K562 (cell line): ENCODE results near the gene BAIAP3. TPM values are rescaled to one million over a fixed set of nuclear protein-coding genes. Genes with fewer than 3 reads are reported as not detected.

Source experiments
- CBFA2T3 ChIP-seq: fragments of 450-650 bp; IDR thresholded peaks from 2 replicates; pipeline ENCODE4 v1.6.1; 2017
- EP300 ChIP-seq: IDR thresholded peaks from 2 replicates; pipeline ENCODE4 v1.6.1; 2012; ENCODE audit warnings: low read length, improper control_type of control experiment
- ILF3 ChIP-seq: fragments of 450-650 bp; IDR thresholded peaks from 2 replicates; pipeline ENCODE4 v1.6.1; 2018; ENCODE audit warnings: antibody characterized with exemption, mild to moderate bottlenecking, moderate library complexity, borderline replicate concordance
- MEIS2 ChIP-seq: fragments of 450-650 bp; IDR thresholded peaks from 2 replicates; pipeline ENCODE4 v1.6.1; 2014; ENCODE audit warnings: mild to moderate bottlenecking; ENCODE audit not compliant: partially characterized antibody
- MYBL2 ChIP-seq, 2 experiments: fragments of 450-650 bp in 1 of 2; sonication (generic) in 1 of 2; formaldehyde crosslinking in 1 of 2; IDR thresholded peaks; 2 replicates each; pipeline versions ENCODE4 v1.6.1 to v1.8.1; 2017 to 2022; ENCODE audit warnings: borderline replicate concordance in 1 of 2, inconsistent platforms in 1 of 2, low read depth in 1 of 2, mild to moderate bottlenecking in 1 of 2, missing genetic modification reagents in 1 of 2, moderate library complexity in 1 of 2
- NCOA6 ChIP-seq: fragments of 450-650 bp; IDR thresholded peaks from 2 replicates; pipeline ENCODE4 v1.6.1; 2017; ENCODE audit warnings: mild to moderate bottlenecking
- PPARD ChIP-seq: fragments of 250-450 bp; sonication (Bioruptor Pico); IDR thresholded peaks from 2 replicates; pipeline ENCODE4 v1.8.0; 2022; ENCODE audit warnings: inconsistent platforms, mild to moderate bottlenecking, moderate library complexity
- RBBP5 ChIP-seq: fragments of 200-600 bp; sonication (generic); IDR thresholded peaks from 2 replicates; pipeline ENCODE4 v1.6.1; 2012; ENCODE audit warnings: borderline replicate concordance, mild to moderate bottlenecking, low read length, control low read depth, inconsistent platforms; ENCODE audit not compliant: insufficient read depth, poor library complexity, severe bottlenecking
- SMC3 ChIP-seq: conservative IDR thresholded peaks from 2 replicates; pipeline ENCODE4 v1.6.1; 2011; ENCODE audit warnings: low read depth, low read length, improper control_type of control experiment; ENCODE audit not compliant: insufficient read depth
- YY1 ChIP-seq, 3 experiments: IDR thresholded peaks; 2 replicates each; pipeline ENCODE4 v1.6.1; 2011; ENCODE audit warnings: low read length in 2 of 3, mild to moderate bottlenecking in 2 of 3, moderate library complexity in 2 of 3, borderline replicate concordance in 1 of 3, control low read depth in 1 of 3, low read depth in 1 of 3; ENCODE audit not compliant: insufficient read depth in 3 of 3, insufficient replicate concordance in 2 of 3, control insufficient read depth in 1 of 3, insufficient read length in 1 of 3; ENCODE audit errors: extremely low read depth in 1 of 3
- ZC3H11A ChIP-seq: IDR thresholded peaks from 2 replicates; pipeline ENCODE4 v1.6.1; 2012; ENCODE audit warnings: low read depth, low read length, improper control_type of control experiment
- ZNF140 ChIP-seq: fragments of 250-450 bp; sonication (Bioruptor Pico); IDR thresholded peaks from 2 replicates; pipeline ENCODE4 v1.8.0; 2021; ENCODE audit warnings: moderate library complexity, mild to moderate bottlenecking, inconsistent platforms
- ZNF41 ChIP-seq: fragments of 250-450 bp; sonication (Bioruptor Pico); conservative IDR thresholded peaks from 2 replicates; pipeline ENCODE4 v1.4.0; 2020; ENCODE audit warnings: mild to moderate bottlenecking
- ZNF699 ChIP-seq: fragments of 250-450 bp; sonication (Bioruptor Pico); IDR thresholded peaks from 2 replicates; pipeline ENCODE4 v1.8.0; 2021; ENCODE audit warnings: mild to moderate bottlenecking, moderate library complexity; ENCODE audit not compliant: insufficient replicate concordance
- ZNF79 ChIP-seq: fragments of 250-450 bp; sonication (Bioruptor Pico); IDR thresholded peaks from 2 replicates; pipeline ENCODE4 v1.4.0; 2020; ENCODE audit warnings: low read depth, mild to moderate bottlenecking, moderate library complexity
- polyA plus RNA-seq, 8 experiments: library from polyadenylated mRNA; depleted of rRNA in 4 of 8; stranded (reverse) in 5 of 8; unstranded in 3 of 8; fragments of >200 nt; fragmentation: Nextera tagmentation in 2 of 8; fragmentation: Illumina TruSeq in 1 of 8; extraction: Ambion mirVana in 2 of 8; extraction: Trizol in 1 of 8; gene quantifications; 2 replicates each; pipeline versions ENCODE4 v1.2.1 to v1.2.3, GENCODE V29; 2011 to 2014; ENCODE audit warnings: inconsistent platforms in 1 of 8, missing spikeins in 1 of 8
- total RNA-seq, 7 experiments: library from RNA; depleted of rRNA in 6 of 7; stranded (reverse); fragments of >200 nt in 6 of 7; fragmentation: Illumina TruSeq in 2 of 7; extraction: Trizol in 2 of 7; gene quantifications; 2 replicates each; pipeline versions ENCODE4 v1.2.1 to v1.2.3, GENCODE V29; 2011 to 2021; ENCODE audit warnings: low replicate concordance in 1 of 7
- TF ChIP-seq, protein P1 (sequence below): fragments of 450-650 bp; formaldehyde crosslinking; IDR thresholded peaks from 2 replicates; pipeline ENCODE4 v1.4.0; 2020; ENCODE audit warnings: mild to moderate bottlenecking, moderate library complexity
- TF ChIP-seq, protein P2 (sequence below): fragments of 450-650 bp; formaldehyde crosslinking; conservative IDR thresholded peaks from 2 replicates; pipeline ENCODE4 v1.4.0; 2022; ENCODE audit warnings: mild to moderate bottlenecking, missing genetic modification characterization
- TF ChIP-seq, protein P3 (sequence below), 2 experiments: fragments of 250-450 bp in 1 of 2; fragments of 450-650 bp in 1 of 2; sonication (Bioruptor Pico) in 1 of 2; IDR thresholded peaks; 2 replicates each; pipeline versions ENCODE4 v1.6.1 to v1.8.0; 2016 to 2021; ENCODE audit warnings: mild to moderate bottlenecking in 2 of 2, moderate library complexity in 2 of 2, missing compliant biosample characterization in 1 of 2, missing genetic modification characterization in 1 of 2
- TF ChIP-seq, protein P4 (sequence below): fragments of 450-650 bp; IDR thresholded peaks from 2 replicates; pipeline ENCODE4 v1.6.1; 2018; ENCODE audit warnings: mild to moderate bottlenecking, low read depth; ENCODE audit not compliant: partially characterized antibody

The BAIAP3 gene
- total and polyA plus RNA-seq, 9 of the 15 experiments (the other 6 are each of a cell fraction or from before 2014, with no cell fraction given): 0.03 to 4.5 (median 0.57) TPM; not detected in 1

DNA sequence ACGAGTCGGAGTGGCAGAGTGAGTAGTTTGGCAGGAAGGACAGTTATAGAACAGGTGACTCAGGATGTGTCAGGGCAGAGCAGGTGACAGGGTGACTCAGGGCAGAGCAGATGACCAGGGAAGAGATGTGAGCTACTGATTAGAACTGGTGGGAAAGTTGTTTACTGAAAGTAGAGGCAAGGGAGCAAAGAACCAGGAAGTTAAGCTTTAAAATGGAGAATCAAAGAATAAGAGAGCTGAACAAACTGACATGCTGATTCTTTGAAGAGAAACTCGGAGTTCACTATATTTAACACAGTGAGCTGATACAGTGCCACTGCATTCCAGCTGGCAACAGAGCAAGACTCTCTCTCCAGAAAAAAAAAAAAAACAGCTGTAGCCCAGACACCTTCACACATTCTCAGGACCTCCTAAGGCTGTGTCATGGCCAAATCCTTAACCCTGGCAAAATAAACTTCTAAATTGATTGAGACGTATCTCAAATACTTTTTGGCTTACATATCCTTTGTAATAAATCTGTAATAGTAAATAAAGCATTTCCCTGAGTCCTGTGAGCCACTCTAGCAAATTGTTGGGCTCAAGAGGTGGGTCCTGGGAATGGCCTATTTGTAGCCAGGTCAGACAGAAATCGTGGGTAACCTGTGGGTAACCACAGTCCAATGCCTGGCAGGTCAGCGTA is 36.3 kb upstream of the BAIAP3 start (continued):
- TF ChIP-seq CBFA2T3: peak; percentile 60
- no peak for TF ChIP-seq SMC3
- no peak for TF ChIP-seq ZNF79 (CRISPR knock-in tag)
- TF ChIP-seq, protein P1, sequence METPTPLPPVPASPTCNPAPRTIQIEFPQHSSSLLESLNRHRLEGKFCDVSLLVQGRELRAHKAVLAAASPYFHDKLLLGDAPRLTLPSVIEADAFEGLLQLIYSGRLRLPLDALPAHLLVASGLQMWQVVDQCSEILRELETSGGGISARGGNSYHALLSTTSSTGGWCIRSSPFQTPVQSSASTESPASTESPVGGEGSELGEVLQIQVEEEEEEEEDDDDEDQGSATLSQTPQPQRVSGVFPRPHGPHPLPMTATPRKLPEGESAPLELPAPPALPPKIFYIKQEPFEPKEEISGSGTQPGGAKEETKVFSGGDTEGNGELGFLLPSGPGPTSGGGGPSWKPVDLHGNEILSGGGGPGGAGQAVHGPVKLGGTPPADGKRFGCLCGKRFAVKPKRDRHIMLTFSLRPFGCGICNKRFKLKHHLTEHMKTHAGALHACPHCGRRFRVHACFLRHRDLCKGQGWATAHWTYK: peak; percentile 26; the same call in 1 of the 2 replicates
- TF ChIP-seq, protein P2, sequence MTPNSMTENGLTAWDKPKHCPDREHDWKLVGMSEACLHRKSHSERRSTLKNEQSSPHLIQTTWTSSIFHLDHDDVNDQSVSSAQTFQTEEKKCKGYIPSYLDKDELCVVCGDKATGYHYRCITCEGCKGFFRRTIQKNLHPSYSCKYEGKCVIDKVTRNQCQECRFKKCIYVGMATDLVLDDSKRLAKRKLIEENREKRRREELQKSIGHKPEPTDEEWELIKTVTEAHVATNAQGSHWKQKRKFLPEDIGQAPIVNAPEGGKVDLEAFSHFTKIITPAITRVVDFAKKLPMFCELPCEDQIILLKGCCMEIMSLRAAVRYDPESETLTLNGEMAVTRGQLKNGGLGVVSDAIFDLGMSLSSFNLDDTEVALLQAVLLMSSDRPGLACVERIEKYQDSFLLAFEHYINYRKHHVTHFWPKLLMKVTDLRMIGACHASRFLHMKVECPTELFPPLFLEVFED: 0 out of 2 replicates have a peak, but pooled peaks have one; percentile 47
- no peak for TF ChIP-seq YY1 (IDR thresholded peaks at IDR 0.05; ENCODE audit: borderline replicate concordance in 1 of 3, control insufficient read depth in 1 of 3, extremely low read depth in 1 of 3, insufficient read depth in 3 of 3, insufficient read length in 1 of 3, insufficient replicate concordance in 2 of 3, low read depth in 1 of 3, low read length in 2 of 3)
- no peak for TF ChIP-seq ZNF699 (CRISPR knock-in tag)
- no peak for TF ChIP-seq NCOA6
- no peak for TF ChIP-seq ZC3H11A
- TF ChIP-seq EP300: peak; percentile 87
- 0 out of 2 replicates have a peak, but pooled peaks have one; percentile 3 for TF ChIP-seq ZNF41 (CRISPR knock-in tag)
- no peak for TF ChIP-seq PPARD (CRISPR knock-in tag)
- TF ChIP-seq, protein P3, sequence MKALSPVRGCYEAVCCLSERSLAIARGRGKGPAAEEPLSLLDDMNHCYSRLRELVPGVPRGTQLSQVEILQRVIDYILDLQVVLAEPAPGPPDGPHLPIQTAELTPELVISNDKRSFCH (CRISPR knock-in tag; IDR thresholded peaks at IDR 0.05): no peak
- TF ChIP-seq, protein P3 (tag; IDR thresholded peaks at IDR 0.05): peak; percentile 68; the same call in 1 of the 2 replicates
- TF ChIP-seq ILF3: no peak
- peak; percentile 58 for TF ChIP-seq MEIS2
- no peak for TF ChIP-seq ZNF140 (CRISPR knock-in tag)
- TF ChIP-seq MYBL2 (IDR thresholded peaks at IDR 0.05; ENCODE audit: low read depth): peak; percentile 74
- TF ChIP-seq MYBL2 (CRISPR knock-in tag; IDR thresholded peaks at IDR 0.05; ENCODE audit: borderline replicate concordance): no peak
- TF ChIP-seq, protein P4, sequence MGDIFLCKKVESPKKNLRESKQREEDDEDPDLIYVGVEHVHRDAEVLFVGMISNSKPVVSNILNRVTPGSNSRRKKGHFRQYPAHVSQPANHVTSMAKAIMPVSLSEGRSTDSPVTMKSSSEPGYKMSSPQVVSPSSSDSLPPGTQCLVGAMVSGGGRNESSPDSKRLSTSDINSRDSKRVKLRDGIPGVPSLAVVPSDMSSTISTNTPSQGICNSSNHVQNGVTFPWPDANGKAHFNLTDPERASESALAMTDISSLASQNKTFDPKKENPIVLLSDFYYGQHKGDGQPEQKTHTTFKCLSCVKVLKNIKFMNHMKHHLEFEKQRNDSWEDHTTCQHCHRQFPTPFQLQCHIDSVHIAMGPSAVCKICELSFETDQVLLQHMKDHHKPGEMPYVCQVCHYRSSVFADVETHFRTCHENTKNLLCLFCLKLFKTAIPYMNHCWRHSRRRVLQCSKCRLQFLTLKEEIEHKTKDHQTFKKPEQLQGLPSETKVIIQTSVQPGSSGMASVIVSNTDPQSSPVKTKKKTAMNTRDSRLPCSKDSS: no peak
- no peak for TF ChIP-seq RBBP5
